Measurements from ENCODE around the gene NKX2-3. TPM values are rescaled to one million over a fixed set of nuclear protein-coding genes. Genes with fewer than 3 reads are reported as not detected.

Gene NKX2-3
- total and polyA plus RNA-seq, 8 donors = 0.28 to 6.2 (median 1.3) TPM

- Histone ChIP-seq H3K4me3 (peak overlapping the region in 3 of 4 donors; percentile 7 to 40 (median 13)), H3K9me3 (no peaks in the 10 kb centered on the region), H3K36me3 (no peaks in the 10 kb centered on the region), H3K4me1 (peaks cover 0 to 5% (median 4%) of the 10 kb centered on the region in 3 donors), H3K27me3 (peaks cover 0 to 56% (median 15%) of the 10 kb centered on the region in 4 donors), H3K27ac (no peak overlapping the region)
- ATAC-seq (peak in 2 of 4 donors; percentile 9 to 27), FAIRE-seq (no peak), DNase-seq (no peak)
- intact Hi-C loops (cut with DNase I) = no loop called here
- TF ChIP-seq, protein P1, sequence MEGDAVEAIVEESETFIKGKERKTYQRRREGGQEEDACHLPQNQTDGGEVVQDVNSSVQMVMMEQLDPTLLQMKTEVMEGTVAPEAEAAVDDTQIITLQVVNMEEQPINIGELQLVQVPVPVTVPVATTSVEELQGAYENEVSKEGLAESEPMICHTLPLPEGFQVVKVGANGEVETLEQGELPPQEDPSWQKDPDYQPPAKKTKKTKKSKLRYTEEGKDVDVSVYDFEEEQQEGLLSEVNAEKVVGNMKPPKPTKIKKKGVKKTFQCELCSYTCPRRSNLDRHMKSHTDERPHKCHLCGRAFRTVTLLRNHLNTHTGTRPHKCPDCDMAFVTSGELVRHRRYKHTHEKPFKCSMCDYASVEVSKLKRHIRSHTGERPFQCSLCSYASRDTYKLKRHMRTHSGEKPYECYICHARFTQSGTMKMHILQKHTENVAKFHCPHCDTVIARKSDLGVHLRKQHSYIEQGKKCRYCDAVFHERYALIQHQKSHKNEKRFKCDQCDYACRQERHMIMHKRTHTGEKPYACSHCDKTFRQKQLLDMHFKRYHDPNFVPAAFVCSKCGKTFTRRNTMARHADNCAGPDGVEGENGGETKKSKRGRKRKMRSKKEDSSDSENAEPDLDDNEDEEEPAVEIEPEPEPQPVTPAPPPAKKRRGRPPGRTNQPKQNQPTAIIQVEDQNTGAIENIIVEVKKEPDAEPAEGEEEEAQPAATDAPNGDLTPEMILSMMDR (IDR thresholded peaks at IDR 0.05) = no peak
- 13 to 14% methylated on average over 54 to 64 of the region's 64 CpGs for WGBS, 2 donors
These were observed 4.6 kb downstream of the NKX2-3 start for GRCh38 chr10:99537086-99537988.

DNA sequence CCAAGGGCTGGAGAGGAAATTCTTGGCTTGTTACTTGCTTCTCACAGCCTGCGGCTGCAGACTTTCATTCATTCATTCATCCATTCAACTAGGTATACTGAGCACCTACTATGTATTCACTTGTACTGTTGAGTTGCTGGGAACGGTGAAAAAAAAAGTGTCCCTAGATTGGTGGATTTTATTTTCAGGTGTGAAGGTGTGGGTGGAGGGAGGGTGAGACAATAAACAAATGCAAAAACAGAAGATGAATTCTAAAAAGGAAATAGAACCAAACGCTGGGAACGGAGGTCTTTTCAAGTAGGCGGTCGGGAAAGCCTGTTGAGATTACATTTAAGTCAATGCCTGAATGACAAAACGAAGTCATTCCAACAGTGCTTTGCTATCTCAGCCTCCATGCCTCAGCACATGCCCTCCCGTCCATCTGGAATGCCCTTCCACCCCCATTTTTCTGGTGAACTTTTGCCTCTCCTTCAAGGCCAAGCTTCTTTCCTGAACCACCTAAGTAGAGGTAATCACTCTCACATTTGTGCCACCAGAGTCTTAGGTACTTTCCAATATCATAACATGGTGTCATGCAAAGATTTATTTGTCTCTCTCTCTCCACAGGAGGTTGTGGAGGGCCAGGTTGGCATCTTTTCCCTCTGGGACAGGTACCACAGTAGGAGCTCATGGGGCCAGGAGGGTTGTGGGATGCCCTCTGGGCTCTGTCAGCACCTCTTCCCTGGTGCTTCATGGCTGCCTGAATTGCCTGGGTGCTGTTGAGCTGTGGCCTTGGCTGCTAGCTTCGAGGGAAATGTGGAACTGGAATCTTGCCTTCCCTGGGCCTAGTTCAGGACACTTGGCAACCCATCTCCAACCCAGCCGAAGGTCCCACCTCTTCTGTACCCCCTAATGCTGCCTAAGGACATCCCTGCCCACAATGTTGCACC lies 5.5 kb downstream of the NKX2-3 start:
- peaks cover 0 to 53% (median 17%) of the 10 kb centered on the region in 4 donors for H3K27me3 ChIP-seq
- intact Hi-C loops (cut with DNase I) = no loop called here

GRCh38 chr10:99539120-99539519 lies 6.4 kb downstream of the NKX2-3 start:
- intact Hi-C loops (cut with DNase I) = no loop called here
- Histone ChIP-seq H3K4me3 (no peak overlapping the region), H3K4me1 (peaks cover 0 to 5% (median 4%) of the 10 kb centered on the region in 3 donors), H3K9me3 (no peaks in the 10 kb centered on the region), H3K27me3 (peaks cover 0 to 45% (median 14%) of the 10 kb centered on the region in 4 donors), H3K27ac (no peak overlapping the region), H3K36me3 (no peaks in the 10 kb centered on the region)
- ATAC-seq = no peak
- TF ChIP-seq, protein P1 (IDR thresholded peaks at IDR 0.05) = no peak
- WGBS, 2 donors = 67 to 79% methylated on average over 6 of the region's 6 CpGs
- no peak for FAIRE-seq
- no peak for DNase-seq

More for the DNA sequence above, 5.5 kb downstream of the NKX2-3 start:
- Histone ChIP-seq H3K36me3 (no peaks in the 10 kb centered on the region), H3K4me1 (peaks cover 0 to 5% (median 4%) of the 10 kb centered on the region in 3 donors), H3K9me3 (no peaks in the 10 kb centered on the region), H3K4me3 (no peak overlapping the region), H3K27ac (no peak overlapping the region)
- TF ChIP-seq, protein P1 (IDR thresholded peaks at IDR 0.05) = no peak
- WGBS, 2 donors = 57 to 61% methylated on average over 10 of the region's 10 CpGs
- DNase-seq = no peak
- no peak for FAIRE-seq
- ATAC-seq = no peak

DNA sequence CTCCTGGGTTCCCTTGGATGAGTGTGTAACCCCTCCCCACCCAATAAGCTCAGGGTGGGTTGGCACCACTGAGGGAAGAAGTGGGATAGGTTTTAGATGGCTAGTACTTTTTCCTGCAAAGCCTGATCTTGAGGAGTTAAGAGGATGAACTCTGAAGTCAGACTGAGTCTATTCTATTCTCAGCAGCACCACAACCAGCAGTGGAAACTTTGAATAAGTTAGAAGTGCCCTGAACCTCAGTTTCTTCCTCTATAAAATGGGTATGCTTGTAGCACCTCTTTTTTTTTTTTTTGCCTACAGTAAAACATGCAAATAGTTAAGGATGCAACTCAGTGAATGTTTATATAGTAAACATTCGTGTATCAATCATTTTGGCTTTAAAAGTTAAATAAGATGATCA lies 7.1 kb downstream of the NKX2-3 start:
- Histone ChIP-seq H3K4me1 (peaks cover 0 to 5% (median 2%) of the 10 kb centered on the region in 3 donors), H3K9me3 (no peaks in the 10 kb centered on the region), H3K27ac (no peak overlapping the region), H3K4me3 (no peak overlapping the region), H3K36me3 (no peaks in the 10 kb centered on the region), H3K27me3 (peaks cover 0 to 38% (median 12%) of the 10 kb centered on the region in 4 donors)
- TF ChIP-seq, protein P1 (IDR thresholded peaks at IDR 0.05) = no peak
- 9 to 16% methylated on average over 1 of the region's 1 CpG for WGBS, 2 donors
- intact Hi-C loops (cut with DNase I) = no loop called here
- no peak for DNase-seq
- ATAC-seq = no peak
- FAIRE-seq = no peak
